ENCODE measurements around the gene OOSP1. TPM values are rescaled to one million over a fixed set of nuclear protein-coding genes. Genes with fewer than 3 reads are reported as not detected.

OOSP1 gene
- total and polyA plus RNA-seq, 2 donors (not counting 3 experiments of a cell fraction or from before 2014, with no cell fraction given): 0.11 TPM; not detected in 1

- no peak overlapping the region for H3K27ac ChIP-seq (ENCODE audit: insufficient read depth, low read depth, low read length)
- no TSS peak for BruUV-seq (replicated peaks)
- TF ChIP-seq JUN (IDR thresholded peaks at IDR 0.05; ENCODE audit: borderline replicate concordance, insufficient read depth, insufficient read length, low read depth) (no peak), POLR2A (IDR thresholded peaks at IDR 0.05; ENCODE audit: low read depth, low read length) (no peak), MYC (IDR thresholded peaks at IDR 0.05; ENCODE audit: low read depth, low read length) (no peak), POLR2AphosphoS5 (IDR thresholded peaks at IDR 0.05; ENCODE audit: insufficient read depth, low read depth, low read length) (no peak), EZH2 (IDR thresholded peaks at IDR 0.05; ENCODE audit: borderline replicate concordance, low read depth, low read length, severe bottlenecking) (no peak), MAX (IDR thresholded peaks at IDR 0.05; ENCODE audit: insufficient read depth, insufficient read length) (no peak), FOS (IDR thresholded peaks at IDR 0.05; ENCODE audit: borderline replicate concordance, insufficient read depth, low read length) (no peak), GATA2 (IDR thresholded peaks at IDR 0.05; ENCODE audit: insufficient read depth, insufficient read length, low read depth, low read length) (no peak), CTCF (IDR thresholded peaks at IDR 0.05; ENCODE audit: extremely low read depth in 1 of 2, insufficient read depth in 1 of 2, low read depth in 1 of 2, low read length in 2 of 2) (no peak)
- no peak overlapping the region for H3K4me2 ChIP-seq (ENCODE audit: insufficient read depth, low read length)
- H4K20me1 ChIP-seq (replicated peaks; ENCODE audit: control insufficient read depth, extremely low read depth, insufficient read depth, low read length): no peaks in the 10 kb centered on the region
- no peak overlapping the region for H3K9ac ChIP-seq (replicated peaks; ENCODE audit: extremely low read depth, insufficient read depth, low read length)
- no peaks in the 10 kb centered on the region for H3K36me3 ChIP-seq (ENCODE audit: control insufficient read depth in 2 of 2, extremely low read depth in 1 of 2, insufficient read depth in 2 of 2, low read length in 2 of 2)
- peaks cover 6% of the 10 kb centered on the region for H3K9me3 ChIP-seq (replicated peaks; ENCODE audit: control insufficient read depth, insufficient read depth, low read length)
- no peaks in the 10 kb centered on the region for H3K9me1 ChIP-seq (replicated peaks; ENCODE audit: control insufficient read depth, extremely low read depth, insufficient read depth, low read length)
- no peak overlapping the region for H2AFZ ChIP-seq (ENCODE audit: low read depth, low read length)
- peaks cover 0 to 2% of the 10 kb centered on the region in 2 experiments for H3K27me3 ChIP-seq (ENCODE audit: control insufficient read depth in 2 of 2, insufficient read depth in 2 of 2, low read length in 2 of 2)
- no peak overlapping the region for H3K4me3 ChIP-seq (replicated peaks in 1 of 3; ENCODE audit: insufficient read depth in 1 of 3, low read depth in 1 of 3, low read length in 3 of 3)
- dilution Hi-C loops (cut with MboI; ENCODE audit: extremely low pct_ligation_motif_present, low sequenced_read_pairs) (no loop called here), intact Hi-C loops (cut with micrococcal nuclease) (loop anchor here (5.0 kb wide), 1 partner anchor 328 kb away; no protein-coding TSS in a partner anchor)
- H3K79me2 ChIP-seq (ENCODE audit: control insufficient read depth, insufficient read depth, low read length): no peaks in the 10 kb centered on the region
- ChIA-PET POLR2A (no interaction called here), CTCF (no interaction called here)
- no peak for FAIRE-seq
- no peaks in the 10 kb centered on the region for H3K4me1 ChIP-seq (ENCODE audit: control insufficient read depth, extremely low read depth, insufficient read depth, low read length)
- no peak for DNase-seq (ENCODE audit: low read depth, low spot score)
Measured at GRCh38 chr11:59923813-59924212, 14.4 kb upstream of the OOSP1 start.

Data from endothelial cell of umbilical vein (primary cell).